GM10266 (cell line): Measurements from ENCODE around the gene BRICD5.

Experiments used
- DNase-seq: peaks from one replicate; pipeline ENCODE4 v3.0.0; 2012; ENCODE audit errors: extremely low spot score
- CTCF ChIP-seq: IDR thresholded peaks from 2 replicates; pipeline ENCODE4 v1.5.1; 2012; ENCODE audit warnings: mild to moderate bottlenecking, low read depth; ENCODE audit not compliant: control insufficient read depth, insufficient read depth; ENCODE audit errors: missing control alignments

The BRICD5 gene

DNA sequence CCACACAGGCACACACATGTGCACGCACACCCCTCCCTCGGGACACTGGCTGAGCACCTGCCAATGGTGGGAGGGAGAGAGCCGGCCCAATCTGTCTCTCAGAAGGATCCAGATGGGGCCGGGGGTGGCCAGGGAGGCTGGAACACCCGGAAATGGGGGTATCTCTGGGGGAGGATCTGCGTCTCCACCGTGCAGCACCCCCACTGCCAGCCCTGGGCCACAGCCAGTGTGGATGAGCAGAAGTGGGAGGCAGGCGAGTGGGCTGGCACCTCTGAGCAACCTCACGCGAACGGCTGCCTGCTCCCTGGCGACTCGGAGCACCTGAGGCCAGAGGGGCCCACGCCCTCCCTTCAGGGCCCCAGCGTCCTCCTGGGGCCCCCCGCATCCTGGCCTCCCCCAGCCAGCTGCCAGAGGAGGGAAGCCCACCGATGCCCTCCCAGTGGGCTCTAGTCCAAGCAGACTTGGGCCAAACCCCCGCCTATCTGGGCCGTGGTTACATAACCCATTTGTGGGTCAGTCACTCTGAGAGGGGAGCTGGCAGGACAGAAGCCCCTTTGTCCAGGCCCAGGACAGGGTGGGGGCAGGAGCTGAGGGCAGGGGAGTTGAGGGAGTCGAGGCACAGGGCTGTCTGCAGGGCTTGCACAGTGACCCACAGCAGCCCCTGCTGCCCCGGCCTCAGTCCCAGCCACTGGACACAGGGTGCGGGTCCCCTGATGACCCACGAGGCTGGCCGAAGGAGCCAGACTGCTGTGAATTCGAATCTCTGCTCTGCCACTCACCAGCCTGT is 19.8 kb downstream of the BRICD5 start:
- no peak for TF ChIP-seq CTCF
- no peak for DNase-seq

DNA sequence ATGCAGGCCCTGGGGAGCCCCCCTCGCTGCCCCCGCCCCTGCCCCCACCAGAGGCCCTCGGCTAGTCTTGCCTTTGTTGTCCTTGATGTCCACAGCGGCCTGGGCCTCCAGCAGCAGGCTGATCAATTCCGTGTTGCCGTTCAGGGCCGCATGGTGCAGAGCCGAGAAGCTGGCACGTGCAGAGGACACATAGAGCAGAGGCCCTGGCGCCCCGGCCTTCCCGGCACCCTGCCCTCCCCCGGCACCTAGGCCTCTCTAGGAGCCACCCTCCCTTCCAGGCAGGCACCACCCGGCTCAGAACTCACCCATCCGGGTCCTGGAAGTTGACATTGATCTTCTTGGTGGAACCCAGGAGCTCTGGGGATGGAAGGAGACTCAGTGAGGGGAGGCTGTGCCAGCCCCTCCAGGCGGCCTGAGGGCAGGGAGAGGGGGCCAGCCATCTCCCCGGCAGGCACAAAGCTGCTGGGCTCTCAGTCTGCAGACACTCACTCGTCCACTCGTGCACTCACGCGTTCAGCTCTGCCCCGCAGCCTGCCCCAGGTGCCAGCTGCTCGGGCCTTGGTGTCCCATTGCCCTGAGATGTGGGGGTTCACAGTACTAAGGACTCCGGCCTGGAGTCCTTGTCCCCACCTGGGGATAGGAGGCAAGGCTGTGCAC is 20.5 kb downstream of the BRICD5 start:
- DNase-seq = no peak
- no peak for TF ChIP-seq CTCF

DNA sequence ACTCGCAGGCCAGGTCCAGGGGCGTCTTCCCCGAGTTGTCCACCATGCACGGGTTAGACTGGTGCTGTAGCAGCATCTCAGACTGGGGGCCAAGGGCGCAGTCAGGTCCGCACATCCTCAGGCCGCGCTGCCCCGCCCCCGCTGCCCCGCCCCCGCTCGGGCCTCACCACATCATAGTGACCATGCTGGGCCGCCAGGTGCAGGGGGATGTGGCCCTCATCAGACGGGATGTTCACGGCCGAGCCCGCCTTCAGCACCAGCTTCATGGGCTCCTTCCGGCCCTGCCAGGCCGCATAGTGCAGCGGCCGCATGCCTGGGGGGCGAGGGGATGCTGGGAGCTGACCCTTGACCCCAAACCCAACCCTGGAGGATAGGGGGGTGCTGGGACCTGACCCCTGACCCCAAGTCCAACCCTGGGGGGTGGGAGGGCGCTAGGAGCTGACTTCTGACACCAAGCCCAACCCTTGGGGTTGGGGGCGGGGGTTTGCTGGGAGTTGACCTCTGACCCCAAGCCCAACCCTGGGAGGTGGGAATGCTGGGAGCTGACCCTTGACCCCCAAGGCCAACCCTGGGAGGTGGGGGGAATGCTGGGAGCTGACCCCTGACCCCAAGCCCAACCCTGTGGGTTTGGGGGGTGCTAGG is 21.3 kb downstream of the BRICD5 start:
- no peak for TF ChIP-seq CTCF
- no peak for DNase-seq

- TF ChIP-seq CTCF = no peak
These were observed 22.3 kb downstream of the BRICD5 start for GRCh38 chr16:2188395-2188794.

GRCh38 chr16:2187212-2187611 is 23.5 kb downstream of the BRICD5 start:
- no peak for DNase-seq
- no peak for TF ChIP-seq CTCF

More at GRCh38 chr16:2188395-2188794, 22.3 kb downstream of the BRICD5 start:
- DNase-seq = no peak

GRCh38 chr16:2186505-2186904 is 24.2 kb downstream of the BRICD5 start:
- DNase-seq = no peak
- no peak for TF ChIP-seq CTCF
